Activated CD8-positive, alpha-beta memory T cell treated with anti-CD3 and anti-CD28 coated beads, Interleukin-2, amount 50 U/mL, for 4 hours (primary cell): ENCODE results near the gene ARHGEF7.

Experiments used
- DNase-seq: peaks from one replicate; pipeline ENCODE4 v3.0.0-alpha.2; 2020

ARHGEF7 gene

DNA sequence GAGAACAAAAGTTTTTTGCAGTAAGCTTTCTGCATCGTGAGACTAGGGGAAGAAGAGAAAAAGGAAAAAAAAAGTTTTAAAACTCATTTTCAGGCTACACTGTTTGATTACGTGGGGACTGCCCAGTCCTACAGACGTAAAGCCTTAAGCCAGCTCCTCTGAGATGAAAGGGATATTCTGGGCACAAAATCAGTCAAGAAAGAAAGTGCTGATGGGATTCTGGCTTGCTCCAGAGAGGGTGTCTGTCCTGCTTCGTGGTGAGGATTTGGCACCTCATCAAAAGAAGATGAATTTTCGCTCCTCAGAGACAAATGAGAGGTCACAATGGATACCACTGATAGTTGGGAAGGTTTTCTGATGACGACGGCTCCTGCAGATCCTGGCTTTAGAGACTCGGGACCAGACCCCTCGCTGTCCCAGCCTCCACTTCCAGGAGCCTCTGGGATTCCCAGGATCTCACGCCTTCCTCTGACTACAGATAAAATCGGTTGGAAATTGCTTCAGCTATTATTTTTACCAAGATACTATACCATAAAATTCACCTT lies 215.0 kb downstream of the ARHGEF7 start:
- no peak for DNase-seq

GRCh38 chr13:111335298-111335697 lies 220.2 kb downstream of the ARHGEF7 start:
- DNase-seq = no peak

- no peak for DNase-seq
Measured at GRCh38 chr13:111336666-111337065, 221.6 kb downstream of the ARHGEF7 start.

- no peak for DNase-seq
Measured at GRCh38 chr13:111337206-111337605, 222.1 kb downstream of the ARHGEF7 start.

GRCh38 chr13:111337741-111338140 lies 222.6 kb downstream of the ARHGEF7 start:
- no peak for DNase-seq

DNA sequence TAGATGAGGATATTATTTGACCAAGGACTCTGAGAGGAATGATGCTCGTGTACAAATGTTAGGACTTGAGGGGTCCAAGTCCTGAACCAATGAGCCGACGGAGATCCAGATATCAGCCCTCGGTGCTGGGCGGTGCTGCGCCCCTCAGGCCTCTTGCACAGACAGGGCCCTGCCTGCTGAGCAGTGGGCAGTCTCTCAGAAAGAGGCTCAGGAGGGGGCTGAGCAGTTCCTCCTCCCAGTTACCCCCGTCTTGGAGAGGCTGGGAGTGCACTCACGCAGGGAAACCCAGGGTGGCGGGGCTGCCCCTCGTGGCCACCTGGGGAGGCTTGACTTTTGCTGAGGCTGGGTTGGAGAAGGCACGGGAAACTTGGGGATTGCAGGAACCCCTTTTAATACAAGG lies 223.7 kb downstream of the ARHGEF7 start:
- no peak for DNase-seq

DNA sequence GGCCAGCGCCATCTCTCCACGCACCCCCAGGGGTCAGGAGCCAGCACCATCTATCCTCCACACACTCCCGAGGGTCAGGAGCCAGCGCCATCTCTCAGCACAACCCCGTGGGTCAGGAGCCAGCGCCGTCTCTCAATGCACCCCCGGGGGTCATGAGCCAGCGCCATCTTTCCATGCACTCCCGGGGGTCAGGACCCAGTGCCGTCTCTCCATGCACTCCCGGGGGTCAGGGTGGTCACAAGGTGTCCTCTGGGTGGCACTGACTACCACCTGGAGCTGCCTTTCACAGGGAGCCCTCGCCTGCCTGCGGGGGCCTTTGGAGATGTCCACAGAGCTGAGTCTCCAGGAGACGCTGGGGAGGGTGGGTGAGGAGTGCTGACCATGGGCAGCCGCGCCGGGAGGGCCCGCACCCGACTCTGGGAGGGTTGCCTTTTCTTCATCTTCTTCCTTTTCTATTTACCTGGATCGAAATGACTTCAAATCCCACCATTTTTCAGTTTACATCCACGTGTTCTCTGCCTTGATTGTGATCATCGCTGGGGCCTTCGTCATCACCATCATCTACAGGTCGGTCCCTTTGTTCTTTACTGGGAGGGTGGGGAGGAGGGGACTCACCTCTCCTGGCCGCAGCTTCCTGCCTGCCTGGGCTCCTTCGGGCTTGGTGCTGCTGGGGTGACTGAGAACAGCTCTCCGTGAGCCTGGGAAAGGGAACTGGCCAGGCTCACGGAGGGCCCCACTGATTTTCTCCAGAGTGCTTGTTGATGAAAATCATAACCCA lies 224.4 kb downstream of the ARHGEF7 start:
- DNase-seq = no peak

- no peak for DNase-seq
Measured at GRCh38 chr13:111341886-111342285, 226.8 kb downstream of the ARHGEF7 start.

DNA sequence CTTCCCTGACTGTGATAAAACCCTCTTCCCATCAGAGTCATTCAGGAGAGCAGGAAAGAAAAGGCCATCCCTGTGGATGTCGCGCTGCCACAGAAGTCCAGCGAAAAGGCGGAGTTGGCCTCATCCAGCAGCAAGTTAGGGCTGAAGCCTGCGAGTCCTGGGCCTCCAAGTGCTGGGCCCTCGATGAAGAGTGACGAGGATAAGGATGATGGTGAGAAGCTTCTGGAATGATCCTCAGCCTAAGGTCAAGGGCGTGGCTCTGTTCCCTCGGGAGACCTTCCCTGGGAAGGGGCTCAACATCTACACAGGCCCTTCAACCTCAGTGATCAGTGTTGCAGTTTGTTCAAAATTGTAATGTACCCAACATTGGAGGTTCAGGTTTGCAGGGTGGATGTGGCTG lies 227.6 kb downstream of the ARHGEF7 start:
- no peak for DNase-seq

DNA sequence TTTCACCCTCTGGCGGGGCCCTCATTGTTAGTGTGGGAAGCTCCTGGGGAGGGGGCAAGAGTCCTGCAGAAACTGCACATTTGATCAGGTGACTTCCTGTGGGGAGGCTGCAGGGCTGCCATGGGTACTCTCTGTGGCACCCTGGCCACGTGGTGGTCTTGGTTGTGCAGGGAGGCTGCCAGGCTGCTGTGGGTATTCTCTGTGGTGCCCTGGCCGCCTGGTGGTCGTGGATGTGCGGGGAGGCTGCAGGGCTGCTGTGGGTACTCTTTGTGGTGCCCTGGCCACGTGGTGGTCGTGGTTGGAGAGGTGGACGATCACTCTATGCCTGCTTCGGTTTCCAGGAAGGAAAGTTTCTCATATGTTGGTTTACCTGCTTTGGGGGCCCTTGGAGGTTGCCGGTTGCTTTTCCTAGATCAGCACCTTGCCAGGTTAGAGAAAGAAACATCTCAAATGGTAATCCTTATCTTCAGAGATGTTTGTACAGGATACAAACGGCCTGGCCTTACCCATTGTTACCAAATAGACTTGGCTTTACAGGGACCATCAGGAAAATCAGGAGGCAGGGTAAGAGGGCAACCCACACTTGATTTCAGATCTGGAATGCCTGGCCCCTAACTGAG lies 228.2 kb downstream of the ARHGEF7 start:
- DNase-seq = no peak

DNA sequence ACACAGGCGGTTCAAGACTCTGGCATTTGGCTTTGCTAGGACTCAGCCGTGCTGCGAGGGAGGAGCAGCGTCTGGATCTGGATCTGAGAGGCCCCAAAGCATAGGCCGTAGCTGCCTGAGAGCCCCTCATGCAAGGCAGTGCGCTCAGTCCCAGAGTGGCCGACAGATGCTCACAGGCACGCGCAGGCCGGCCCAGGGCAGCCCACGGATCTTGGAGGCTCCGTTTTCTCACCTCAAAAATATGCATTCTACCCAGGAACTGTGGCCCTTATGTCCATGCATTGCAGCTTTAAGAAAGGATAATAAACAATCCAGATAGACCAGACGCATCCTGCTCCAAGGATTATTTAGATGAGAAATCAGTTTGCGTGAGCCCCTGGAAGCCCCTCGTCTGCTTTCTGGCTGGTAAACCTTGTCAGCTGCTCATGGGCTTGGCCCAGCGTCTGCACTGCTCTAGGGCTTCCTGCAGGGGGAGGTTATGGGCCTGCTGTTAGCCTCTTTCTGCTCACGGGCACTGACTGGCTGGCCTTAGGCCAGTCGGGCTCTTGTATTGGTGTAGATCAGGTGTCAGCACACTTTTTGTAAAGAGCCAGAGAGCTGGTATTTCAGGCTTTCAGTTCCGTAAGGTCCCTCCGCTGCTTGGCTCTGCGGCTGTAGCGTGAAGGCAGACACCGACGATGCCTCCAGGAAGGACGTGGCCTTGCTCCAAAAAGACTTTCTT lies 229.5 kb downstream of the ARHGEF7 start:
- DNase-seq = no peak

DNA sequence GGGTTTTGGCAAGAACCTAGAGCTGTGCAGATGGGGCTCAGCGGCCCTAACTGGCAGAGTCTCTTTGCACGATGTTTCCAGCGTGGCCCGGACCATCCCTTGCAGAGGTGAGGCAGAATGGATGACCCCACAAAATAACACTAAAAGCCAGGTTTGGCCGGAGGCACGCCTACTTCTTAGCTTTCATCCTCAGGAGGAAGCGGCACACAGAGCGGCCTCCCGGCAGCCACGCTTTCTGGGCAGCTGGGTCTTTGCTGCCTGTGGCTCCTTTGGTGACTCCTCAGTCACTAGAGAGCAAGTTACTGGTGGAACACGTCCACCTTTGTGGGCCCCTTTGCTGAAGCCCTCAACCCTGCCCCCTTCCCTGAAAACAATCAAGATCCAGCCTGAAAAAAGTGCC lies 230.6 kb downstream of the ARHGEF7 start:
- DNase-seq = no peak

DNA sequence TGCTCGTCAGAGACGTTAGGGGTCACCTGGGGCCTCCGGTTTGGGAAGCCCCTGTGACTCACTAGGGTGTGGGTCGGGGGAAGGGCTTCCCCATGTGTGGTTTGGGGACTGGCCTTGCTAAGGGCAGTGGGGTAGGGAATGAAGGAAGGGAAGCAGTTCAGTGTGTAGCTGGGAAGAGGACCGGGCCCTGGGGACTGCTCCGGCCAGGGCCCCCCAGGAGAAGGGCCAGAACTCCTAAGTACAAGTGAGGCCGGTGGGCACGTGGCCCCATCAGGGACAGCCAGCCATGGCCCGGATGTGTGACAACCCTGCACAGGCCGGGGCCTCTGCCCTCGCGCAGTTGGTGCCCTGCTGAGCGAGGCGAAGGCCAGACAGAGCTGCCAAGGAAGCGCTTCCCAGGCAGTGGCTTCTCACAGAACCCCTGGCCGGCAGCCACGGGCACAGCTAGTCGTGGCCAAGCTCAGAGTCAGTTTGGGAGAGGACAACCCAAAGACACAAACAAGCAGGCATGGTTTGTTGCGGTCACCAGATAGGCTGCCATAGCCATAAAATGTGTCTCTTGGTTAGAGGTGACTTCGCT lies 231.1 kb downstream of the ARHGEF7 start:
- DNase-seq = no peak

- DNase-seq = no peak
Measured at GRCh38 chr13:111347438-111347837, 232.3 kb downstream of the ARHGEF7 start.

DNA sequence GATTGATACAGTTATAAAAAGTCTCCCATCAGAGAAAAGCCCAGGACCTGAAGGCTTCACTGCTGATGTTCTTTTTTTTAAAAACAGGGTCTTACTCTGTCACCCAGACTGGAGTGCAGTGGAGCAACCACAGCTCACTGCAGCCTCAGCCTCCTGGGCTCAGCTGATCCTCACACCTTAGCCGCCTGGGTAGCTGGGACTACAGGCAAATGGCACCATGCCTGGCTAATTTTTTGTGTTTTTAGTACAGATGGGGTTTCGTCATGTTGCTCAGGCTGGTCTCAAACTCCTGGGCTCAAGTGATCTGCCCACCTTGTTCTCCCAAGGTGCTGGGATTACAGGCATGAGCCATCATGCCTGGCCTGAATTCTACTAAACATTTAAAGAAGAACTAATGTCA lies 238.4 kb downstream of the ARHGEF7 start:
- no peak for DNase-seq

DNA sequence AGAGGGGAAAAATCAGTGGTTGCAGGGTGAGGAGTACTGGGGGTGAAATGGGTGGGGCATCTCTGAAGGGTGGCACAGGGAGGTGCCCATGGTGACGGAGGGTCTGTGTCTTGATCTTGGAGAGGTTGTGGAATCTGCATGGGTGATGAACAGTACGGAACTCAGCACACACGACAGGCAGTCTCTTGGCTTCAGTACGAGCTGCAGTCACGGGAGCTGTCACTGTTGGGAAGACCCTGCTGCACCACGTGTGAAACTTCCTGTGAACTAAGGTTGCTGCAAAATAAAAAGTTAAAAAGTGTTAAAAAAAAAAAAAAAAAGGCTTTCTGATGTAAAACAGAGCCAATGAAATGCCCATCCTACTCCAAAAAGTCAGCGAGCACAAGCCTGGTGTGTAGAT lies 239.7 kb downstream of the ARHGEF7 start:
- DNase-seq = no peak
